NB4 (cell line): ENCODE results near the gene FCHSD1.

Experiments
- CTCF ChIP-seq: IDR thresholded peaks from one replicate; pipeline ENCODE4 v1.5.1; 2012; ENCODE audit warnings: low read depth, low read length
- MAX ChIP-seq: IDR thresholded peaks from 2 replicates; pipeline ENCODE4 v1.6.1; 2011; ENCODE audit warnings: low read depth, low read length
- POLR2A ChIP-seq: IDR thresholded peaks from 2 replicates; pipeline ENCODE4 v1.6.1; 2011; ENCODE audit warnings: mild to moderate bottlenecking; ENCODE audit not compliant: insufficient read length; ENCODE audit errors: extremely low read depth

GRCh38 chr5:141650851-141651727 lies at the start of gene FCHSD1:
- TF ChIP-seq CTCF = no peak
- TF ChIP-seq POLR2A = no peak
- no peak for TF ChIP-seq MAX
